H9 (cell line): ENCODE data around the gene MITF. TPM values are rescaled to one million over a fixed set of nuclear protein-coding genes. Genes with fewer than 3 reads are reported as not detected.

Experiments
- DNase-seq: peaks from one replicate; pipeline ENCODE4 v3.0.0-alpha.2; 2017
- H2AFZ ChIP-seq: one replicate; pipeline ENCODE4 v1.6.1; 2013; ENCODE audit warnings: mild to moderate bottlenecking, low read length, control low read depth, moderate library complexity
- H2AK5ac ChIP-seq: 2 replicates; pipeline ENCODE4 v1.6.1; 2013; ENCODE audit warnings: low read length, control low read depth, mixed read lengths; ENCODE audit not compliant: insufficient read length
- H2BK120ac ChIP-seq: one replicate; pipeline ENCODE4 v1.6.1; 2013; ENCODE audit warnings: low read depth, mild to moderate bottlenecking, low read length, control low read depth, inconsistent platforms; ENCODE audit not compliant: poor library complexity, severe bottlenecking
- H2BK12ac ChIP-seq: 2 replicates; pipeline ENCODE4 v1.6.1; 2013; ENCODE audit warnings: low read length, control low read depth, mixed read lengths, low read depth; ENCODE audit not compliant: insufficient read length
- H2BK15ac ChIP-seq: 2 replicates; pipeline ENCODE4 v1.6.1; 2013; ENCODE audit warnings: low read depth, low read length, control low read depth
- H2BK20ac ChIP-seq: one replicate; pipeline ENCODE4 v1.6.1; 2013; ENCODE audit warnings: low read depth, mild to moderate bottlenecking, low read length, control low read depth, inconsistent platforms; ENCODE audit not compliant: poor library complexity, severe bottlenecking
- H2BK5ac ChIP-seq: 2 replicates; pipeline ENCODE4 v1.6.1; 2013; ENCODE audit warnings: low read length, control low read depth, mixed read lengths; ENCODE audit not compliant: insufficient read length
- H3K14ac ChIP-seq: 2 replicates; pipeline ENCODE4 v1.6.1; 2013; ENCODE audit warnings: low read length, control low read depth; ENCODE audit not compliant: insufficient read depth
- H3K18ac ChIP-seq: 2 replicates; pipeline ENCODE4 v1.6.1; 2013; ENCODE audit warnings: low read depth, mild to moderate bottlenecking, mixed read lengths, low read length, control low read depth; ENCODE audit not compliant: insufficient read length
- H3K23ac ChIP-seq: 2 replicates; pipeline ENCODE4 v1.6.1; 2013; ENCODE audit warnings: low read length, control low read depth, mixed read lengths, low read depth; ENCODE audit not compliant: insufficient read length
- H3K23me2 ChIP-seq: 2 replicates; pipeline ENCODE4 v1.6.1; 2013; ENCODE audit warnings: low read depth, mild to moderate bottlenecking, mixed read lengths, low read length, control low read depth; ENCODE audit not compliant: insufficient read length, poor library complexity, severe bottlenecking
- H3K27ac ChIP-seq: 2 replicates; pipeline ENCODE4 v1.5.1; 2013; ENCODE audit warnings: low read length, control low read depth, mixed read lengths, low read depth; ENCODE audit not compliant: insufficient read length
- H3K27me3 ChIP-seq: 2 replicates; pipeline ENCODE4 v1.6.1; 2013; ENCODE audit warnings: low read length, control low read depth, inconsistent platforms; ENCODE audit not compliant: insufficient read depth
- H3K4ac ChIP-seq: 2 replicates; pipeline ENCODE4 v1.6.1; 2013; ENCODE audit warnings: low read depth, mild to moderate bottlenecking, control low read depth, inconsistent platforms, low read length, moderate library complexity
- H3K4me1 ChIP-seq: 2 replicates; pipeline ENCODE4 v1.6.1; 2013; ENCODE audit warnings: low read length, control low read depth, inconsistent platforms; ENCODE audit not compliant: insufficient read depth
- H3K4me2 ChIP-seq: 2 replicates; pipeline ENCODE4 v1.6.1; 2013; ENCODE audit warnings: low read length, control low read depth, mixed read lengths; ENCODE audit not compliant: insufficient read length, insufficient read depth
- H3K56ac ChIP-seq: 2 replicates; pipeline ENCODE4 v1.6.1; 2013; ENCODE audit warnings: low read depth, mild to moderate bottlenecking, mixed read lengths, low read length, control low read depth; ENCODE audit not compliant: insufficient read length
- H3K79me1 ChIP-seq: 2 replicates; pipeline ENCODE4 v1.6.1; 2013; ENCODE audit warnings: low read depth, mild to moderate bottlenecking, moderate library complexity, low read length, control low read depth, inconsistent platforms; ENCODE audit not compliant: insufficient read depth, poor library complexity, severe bottlenecking
- H3K79me2 ChIP-seq: 2 replicates; pipeline ENCODE4 v1.6.1; 2013; ENCODE audit warnings: low read length, control low read depth, inconsistent platforms; ENCODE audit not compliant: insufficient read depth
- H3K9ac ChIP-seq: 2 replicates; pipeline ENCODE4 v1.6.1; 2013; ENCODE audit warnings: low read length, control low read depth, mixed read lengths; ENCODE audit not compliant: insufficient read length; ENCODE audit errors: extremely low read depth
- H3K9me3 ChIP-seq: one replicate; pipeline ENCODE4 v1.6.1; 2013; ENCODE audit warnings: low read depth, low read length, inconsistent platforms; ENCODE audit not compliant: control insufficient read depth
- H3T11ph ChIP-seq: one replicate; pipeline ENCODE4 v1.6.1; 2013; ENCODE audit warnings: mild to moderate bottlenecking, low read length, control low read depth, inconsistent platforms
- H4K20me1 ChIP-seq: one replicate; pipeline ENCODE4 v1.6.1; 2013; ENCODE audit not compliant: control insufficient read depth, insufficient read length, insufficient read depth
- H4K5ac ChIP-seq: 2 replicates; pipeline ENCODE4 v1.6.1; 2013; ENCODE audit warnings: low read depth, mild to moderate bottlenecking, mixed read lengths, low read length, control low read depth; ENCODE audit not compliant: insufficient read length
- H4K8ac ChIP-seq: replicated peaks from 2 replicates; pipeline ENCODE4 v1.6.1; 2013; ENCODE audit warnings: low read length, control low read depth, mixed read lengths, low read depth; ENCODE audit not compliant: insufficient read length
- H4K91ac ChIP-seq: 2 replicates; pipeline ENCODE4 v1.6.1; 2013; ENCODE audit warnings: low read depth, mild to moderate bottlenecking, moderate library complexity, mixed read lengths, low read length, control low read depth; ENCODE audit not compliant: insufficient read length
- H3K27ac Mint-ChIP-seq, 3 experiments: 2 replicates in 2 of 3; 3 replicates in 1 of 3; pipeline ENCODE4 v1.8.0; 2020 to 2021; ENCODE audit warnings: mixed read lengths in 3 of 3, mild to moderate bottlenecking in 1 of 3, moderate library complexity in 1 of 3
- H3K27me3 Mint-ChIP-seq: 2 replicates; pipeline ENCODE4 v1.8.0; 2021; ENCODE audit warnings: low read depth, mild to moderate bottlenecking, moderate library complexity, mixed read lengths
- H3K36me3 Mint-ChIP-seq, 3 experiments: 2 replicates in 2 of 3; 3 replicates in 1 of 3; pipeline ENCODE4 v1.8.0; 2020 to 2021; ENCODE audit warnings: low read depth in 3 of 3, mixed read lengths in 3 of 3; ENCODE audit not compliant: insufficient read depth in 1 of 3
- H3K4me1 Mint-ChIP-seq, 2 experiments: 2 replicates each; pipeline ENCODE4 v1.8.0; 2020; ENCODE audit warnings: mixed read lengths in 2 of 2
- H3K4me3 Mint-ChIP-seq, 2 experiments: 2 replicates in 1 of 2; 3 replicates in 1 of 2; pipeline ENCODE4 v1.8.0; 2020 to 2021; ENCODE audit warnings: mild to moderate bottlenecking in 2 of 2, mixed read lengths in 2 of 2, moderate library complexity in 1 of 2
- H3K9me3 Mint-ChIP-seq, 2 experiments: 2 replicates in 1 of 2; 3 replicates in 1 of 2; pipeline ENCODE4 v1.8.0; 2020; ENCODE audit warnings: mild to moderate bottlenecking in 2 of 2, mixed read lengths in 2 of 2, moderate library complexity in 1 of 2
- CTCF ChIP-seq: fragments of 200-600 bp; sonication (generic); conservative IDR thresholded peaks from 3 replicates; pipeline ENCODE4 v1.8.0; 2021; ENCODE audit warnings: antibody characterized with exemption, mild to moderate bottlenecking
- WGBS: extraction: QIAGEN DNeasy Blood & Tissue Kit; methylation state at CpG from one replicate; pipeline ENCODE4 v1.1.7; 2013; ENCODE audit warnings: missing lambda C conversion rate, low lambda C conversion rate, mixed read lengths; ENCODE audit not compliant: insufficient read length; ENCODE audit errors: extremely low coverage; 5-methylcytosine and 5-hydroxymethylcytosine counted together
- total RNA-seq: library from RNA; stranded (reverse); gene quantifications from 2 replicates; pipeline ENCODE4 v1.2.1, GENCODE V29; 2021

Gene MITF
- total RNA-seq, 1 experiment from 2014 or later: 0.81 TPM

GRCh38 chr3:69827127-69827526 lies 87.9 kb downstream of the MITF start:
- no peak overlapping the region for H3K9ac ChIP-seq
- Mint-ChIP-seq H3K27me3 (no peaks in the 10 kb centered on the region; the same call in 1 of the 2 replicates), H3K36me3 (no peaks in the 10 kb centered on the region), H3K4me1 (no peaks in the 10 kb centered on the region), H3K27ac (no peak overlapping the region), H3K9me3 (no peaks in the 10 kb centered on the region), H3K4me3 (no peak overlapping the region)
- H3K4me1 ChIP-seq: no peaks in the 10 kb centered on the region
- H2BK5ac ChIP-seq: no peak overlapping the region
- H3K23me2 ChIP-seq: no peaks in the 10 kb centered on the region
- no peak overlapping the region for H2BK15ac ChIP-seq
- no peak overlapping the region for H4K91ac ChIP-seq
- no peak overlapping the region for H4K8ac ChIP-seq
- no peak overlapping the region for H2AK5ac ChIP-seq
- no peaks in the 10 kb centered on the region for H3K79me1 ChIP-seq
- H4K20me1 ChIP-seq: no peaks in the 10 kb centered on the region
- H3K9me3 ChIP-seq: no peaks in the 10 kb centered on the region
- H2BK12ac ChIP-seq: no peak overlapping the region
- H3K23ac ChIP-seq: no peak overlapping the region
- no peak overlapping the region for H3K56ac ChIP-seq
- no peak overlapping the region for H3K4ac ChIP-seq
- H2AFZ ChIP-seq: no peak overlapping the region
- no peak overlapping the region for H4K5ac ChIP-seq
- no peak overlapping the region for H3K27ac ChIP-seq
- WGBS: no CpG with 5 or more reads among the region's 1 CpG
- no peak overlapping the region for H2BK120ac ChIP-seq
- H3K4me2 ChIP-seq: no peak overlapping the region
- no peak overlapping the region for H2BK20ac ChIP-seq
- no peak overlapping the region for H3K18ac ChIP-seq
- H3T11ph ChIP-seq: no peak overlapping the region
- DNase-seq: no peak
- TF ChIP-seq CTCF: no peak
- no peaks in the 10 kb centered on the region for H3K79me2 ChIP-seq
- no peak overlapping the region for H3K14ac ChIP-seq
- H3K27me3 ChIP-seq: no peaks in the 10 kb centered on the region
